IMR-90 (cell line): ENCODE results near the gene OGFOD3. TPM values are rescaled to one million over a fixed set of nuclear protein-coding genes. Genes with fewer than 3 reads are reported as not detected.

Source experiments
- ATAC-seq: fragments of 200-7000 bp; cut with Tn5 transposase; 2 replicates; pipeline ENCODE4 v1.9.1; 2020; ENCODE audit warnings: low read depth, mild to moderate bottlenecking, moderate library complexity
- BruUV-seq: library from RNA; stranded (reverse); fragments of 400-500 nt; replicated peaks from 2 replicates; lab custom pipeline; 2021; lab: Mats Ljungman, UMichigan
- CTCF ChIA-PET: fragments of 300-600 bp; formaldehyde crosslinking; extraction: SDS; loops from one replicate; lab custom pipeline; 2021; ENCODE audit warnings: antibody characterized with exemption; lab: Yijun Ruan, JAX
- POLR2A ChIA-PET: fragments of 300-600 bp; sonication (Branson Sonifier 250); formaldehyde crosslinking; loops from one replicate; lab custom pipeline; 2022; ENCODE audit warnings: antibody characterized with exemption; ENCODE audit not compliant: unreplicated experiment; lab: Charles Lee
- DNase-seq: peaks from one replicate; pipeline ENCODE4 v3.0.0; 2013
- H2AFZ ChIP-seq: replicated peaks from 2 replicates; pipeline ENCODE3; 2013; ENCODE audit warnings: low read length, mild to moderate bottlenecking; ENCODE audit not compliant: poor library complexity
- H2AK5ac ChIP-seq: 2 replicates; pipeline ENCODE4 v1.6.1; 2013; ENCODE audit warnings: low read depth, low read length, inconsistent platforms
- H2AK9ac ChIP-seq: replicated peaks from 2 replicates; pipeline ENCODE3; 2013; ENCODE audit warnings: mild to moderate bottlenecking, low read depth, low read length, moderate library complexity; ENCODE audit not compliant: poor library complexity
- H2BK120ac ChIP-seq: 2 replicates; pipeline ENCODE4 v1.6.1; 2013; ENCODE audit warnings: low read depth, low read length, inconsistent platforms
- H2BK15ac ChIP-seq: 3 replicates; pipeline ENCODE4 v1.6.1; 2013; ENCODE audit warnings: low read depth, low read length, inconsistent platforms
- H2BK20ac ChIP-seq: 2 replicates; pipeline ENCODE4 v1.6.1; 2013; ENCODE audit warnings: low read depth, mild to moderate bottlenecking, inconsistent platforms, low read length, moderate library complexity
- H2BK5ac ChIP-seq: 2 replicates; pipeline ENCODE4 v1.6.1; 2013; ENCODE audit warnings: mild to moderate bottlenecking, low read depth, low read length, inconsistent platforms; ENCODE audit not compliant: poor library complexity, severe bottlenecking
- H3K14ac ChIP-seq: replicated peaks from 2 replicates; pipeline ENCODE4 v1.6.1; 2013; ENCODE audit warnings: low read depth, low read length, inconsistent platforms
- H3K18ac ChIP-seq: 2 replicates; pipeline ENCODE4 v1.6.1; 2013; ENCODE audit warnings: low read depth, low read length, control low read depth
- H3K23ac ChIP-seq: 2 replicates; pipeline ENCODE4 v1.6.1; 2013; ENCODE audit warnings: low read depth, low read length, inconsistent platforms
- H3K27ac ChIP-seq: 2 replicates; pipeline ENCODE4 v1.5.1; 2013; ENCODE audit warnings: mild to moderate bottlenecking, control low read depth, low read length; ENCODE audit not compliant: insufficient read depth
- H3K27me3 ChIP-seq: 2 replicates; pipeline ENCODE4 v1.6.1; 2013; ENCODE audit warnings: low read length; ENCODE audit not compliant: control insufficient read depth, insufficient read depth
- H3K36me3 ChIP-seq: 2 replicates; pipeline ENCODE4 v1.6.1; 2013; ENCODE audit warnings: low read length, mixed read lengths; ENCODE audit not compliant: control insufficient read depth, insufficient read depth
- H3K4ac ChIP-seq: 2 replicates; pipeline ENCODE4 v1.6.1; 2013; ENCODE audit warnings: low read depth, low read length, inconsistent platforms
- H3K4me1 ChIP-seq: 2 replicates; pipeline ENCODE4 v1.6.1; 2013; ENCODE audit warnings: low read length, mixed read lengths; ENCODE audit not compliant: control insufficient read depth, insufficient read depth
- H3K4me2 ChIP-seq: 2 replicates; pipeline ENCODE4 v1.6.1; 2013; ENCODE audit warnings: low read depth, mild to moderate bottlenecking, control low read depth, low read length, moderate library complexity
- H3K4me3 ChIP-seq: 2 replicates; pipeline ENCODE4 v1.5.1; 2013; ENCODE audit warnings: low read depth, mild to moderate bottlenecking, control low read depth, low read length, moderate library complexity; ENCODE audit not compliant: insufficient read depth
- H3K56ac ChIP-seq: 2 replicates; pipeline ENCODE4 v1.6.1; 2013; ENCODE audit warnings: low read length, inconsistent platforms; ENCODE audit not compliant: insufficient read depth; ENCODE audit errors: extremely low read depth
- H3K79me1 ChIP-seq, 2 experiments: 2 replicates each; pipeline ENCODE4 v1.6.1; 2013; ENCODE audit warnings: low read length in 2 of 2, inconsistent platforms in 1 of 2, low read depth in 1 of 2
- H3K9ac ChIP-seq: 2 replicates; pipeline ENCODE4 v1.6.1; 2013; ENCODE audit warnings: low read depth, low read length, control low read depth
- H3K9me1 ChIP-seq: 2 replicates; pipeline ENCODE4 v1.6.1; 2013; ENCODE audit warnings: low read length, inconsistent platforms; ENCODE audit not compliant: insufficient read depth
- H3K9me3 ChIP-seq: 2 replicates; pipeline ENCODE4 v1.6.1; 2013; ENCODE audit warnings: low read length; ENCODE audit not compliant: control insufficient read depth, insufficient read depth
- H4K20me1 ChIP-seq: 2 replicates; pipeline ENCODE4 v1.6.1; 2013; ENCODE audit warnings: low read length, inconsistent platforms; ENCODE audit not compliant: insufficient read depth
- H4K5ac ChIP-seq: 2 replicates; pipeline ENCODE4 v1.6.1; 2013; ENCODE audit warnings: mild to moderate bottlenecking, low read depth, low read length, control low read depth
- H4K8ac ChIP-seq, 2 experiments: 2 replicates each; pipeline ENCODE4 v1.6.1; 2013; ENCODE audit warnings: low read depth in 2 of 2, low read length in 2 of 2, control low read depth in 1 of 2, inconsistent platforms in 1 of 2
- H4K91ac ChIP-seq: 2 replicates; pipeline ENCODE4 v1.6.1; 2013; ENCODE audit warnings: low read depth, low read length, inconsistent platforms; ENCODE audit not compliant: insufficient read depth
- BHLHE40 ChIP-seq: fragments of 150-350 bp; IDR thresholded peaks from 2 replicates; pipeline ENCODE4 v1.6.1; 2016; ENCODE audit warnings: mild to moderate bottlenecking, low read depth, low read length
- ELK1 ChIP-seq: fragments of 150-350 bp; IDR thresholded peaks from 2 replicates; pipeline ENCODE4 v1.6.1; 2016; ENCODE audit warnings: low read depth, mild to moderate bottlenecking, low read length, moderate library complexity, borderline replicate concordance
- FOS ChIP-seq: fragments of 150-350 bp; IDR thresholded peaks from 2 replicates; pipeline ENCODE4 v1.6.1; 2016; ENCODE audit warnings: low read depth, low read length
- MAZ ChIP-seq: IDR thresholded peaks from 2 replicates; pipeline ENCODE4 v1.6.1; 2012; ENCODE audit warnings: low read depth, mild to moderate bottlenecking, low read length, improper control_type of control experiment, moderate library complexity, borderline replicate concordance
- NFE2L2 ChIP-seq: fragments of 150-350 bp; IDR thresholded peaks from 2 replicates; pipeline ENCODE4 v1.6.1; 2016; ENCODE audit warnings: low read depth, mild to moderate bottlenecking, low read length
- POLR2A ChIP-seq: IDR thresholded peaks from 2 replicates; pipeline ENCODE4 v1.6.1; 2012; ENCODE audit warnings: mild to moderate bottlenecking, low read depth, low read length
- RAD21 ChIP-seq: IDR thresholded peaks from 2 replicates; pipeline ENCODE4 v1.6.1; 2012; ENCODE audit warnings: low read length, improper control_type of control experiment
- RCOR1 ChIP-seq: IDR thresholded peaks from 2 replicates; pipeline ENCODE4 v1.6.1; 2012; ENCODE audit warnings: mild to moderate bottlenecking, low read length, improper control_type of control experiment; ENCODE audit not compliant: insufficient replicate concordance
- SMC3 ChIP-seq: fragments of 150-350 bp; IDR thresholded peaks from 2 replicates; pipeline ENCODE4 v1.6.1; 2016; ENCODE audit warnings: low read depth, mild to moderate bottlenecking, antibody characterized with exemption, low read length, moderate library complexity
- WGBS, 2 experiments: methylation state at CpG; one replicate each; pipeline versions ENCODE4 v1.1.5 to v1.1.7; 2013; ENCODE audit warnings: missing lambda C conversion rate in 2 of 2; ENCODE audit not compliant: insufficient read length in 1 of 2; ENCODE audit errors: extremely low coverage in 2 of 2; 5-methylcytosine and 5-hydroxymethylcytosine counted together
- dilution Hi-C: fragments of 300-500 bp; cut with HindIII; formaldehyde crosslinking; loops from one replicate; pipeline ENCODE4 v1.14.3; 2018; ENCODE audit warnings: low sequenced_read_pairs; ENCODE audit not compliant: unreplicated experiment
- in situ Hi-C: fragments of 300-500 bp; cut with MboI; formaldehyde crosslinking; loops from 3 replicates; pipeline ENCODE4 v1.14.3; 2019; ENCODE audit warnings: low sequenced_read_pairs, inconsistent platforms, mixed read lengths
- intact Hi-C: fragments of 100-400 bp; cut with micrococcal nuclease; formaldehyde crosslinking; loops from 2 replicates; pipeline ENCODE4 v1.10.0; 2022
- polyA plus RNA-seq, 3 experiments: library from polyadenylated mRNA; depleted of rRNA; stranded (reverse); fragments of >200 nt; gene quantifications; 2 replicates each; pipeline ENCODE4 v1.2.3, GENCODE V29; 2012; ENCODE audit warnings: low replicate concordance in 1 of 3
- total RNA-seq: library from RNA; depleted of rRNA; stranded (reverse); fragments of >200 nt; gene quantifications from 2 replicates; pipeline ENCODE4 v1.2.3, GENCODE V29; 2012

OGFOD3 gene
- total and polyA plus RNA-seq, 2 of the 4 experiments (the other 2 are of a cell fraction): 25.3 to 33.4 TPM

DNA sequence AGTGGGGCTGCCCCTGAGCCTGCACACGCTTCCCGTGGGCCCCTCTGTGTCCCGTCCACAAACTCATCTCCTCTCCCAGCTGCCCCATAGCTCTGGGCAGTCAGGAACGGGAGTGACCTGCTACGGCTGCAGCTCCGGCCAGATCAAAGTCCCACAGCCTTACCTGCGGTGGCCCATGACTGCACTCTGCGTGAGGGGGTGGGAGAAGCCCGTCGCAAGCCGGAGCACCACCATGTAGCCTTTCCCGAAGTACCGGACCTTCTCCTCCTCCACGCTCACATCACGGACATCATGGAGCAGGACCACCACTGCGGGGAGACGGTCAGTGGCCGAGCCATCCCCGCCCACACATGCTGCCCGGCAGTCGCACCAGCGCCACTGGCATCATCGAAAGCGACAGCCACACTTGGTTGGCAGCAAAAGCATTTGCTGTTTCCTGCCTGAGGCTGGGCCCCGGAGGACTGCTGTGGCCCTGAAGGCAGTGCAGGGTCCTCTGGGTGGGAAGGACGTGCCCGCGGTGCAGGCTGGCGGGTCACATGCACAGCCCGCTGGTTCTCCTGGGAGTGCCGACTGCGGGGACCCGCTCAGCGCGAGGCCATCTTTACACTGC is 26.0 kb upstream of the OGFOD3 start:
- H3K18ac ChIP-seq: no peak overlapping the region
- no peak overlapping the region for H2BK20ac ChIP-seq
- no TSS peak for BruUV-seq
- TF ChIP-seq POLR2A (no peak), FOS (no peak), MAZ (no peak), SMC3 (no peak), BHLHE40 (no peak), ELK1 (no peak), RCOR1 (no peak), RAD21 (no peak), NFE2L2 (no peak)
- peaks cover 3% of the 10 kb centered on the region; the same call in 1 of the 2 replicates for H3K4me1 ChIP-seq
- peaks cover 9 to 32% of the 10 kb centered on the region in 2 experiments for H3K79me1 ChIP-seq
- no peak for ATAC-seq
- H4K5ac ChIP-seq: no peak overlapping the region
- H3K14ac ChIP-seq: no peak overlapping the region
- H3K56ac ChIP-seq: no peak overlapping the region
- H3K9ac ChIP-seq: no peak overlapping the region
- no peak overlapping the region for H3K4me2 ChIP-seq
- CTCF ChIA-PET: no interaction called here
- no peak overlapping the region for H2BK15ac ChIP-seq
- H2BK5ac ChIP-seq: no peak overlapping the region
- intact Hi-C loops (no loop called here), dilution Hi-C loops (no loop called here), in situ Hi-C loops (no loop called here)
- DNase-seq: no peak
- no peak overlapping the region for H3K27ac ChIP-seq
- H2AFZ ChIP-seq: peak overlapping the region; percentile 32
- peaks cover 5% of the 10 kb centered on the region; the same call in 1 of the 2 replicates for H3K9me1 ChIP-seq
- H2AK9ac ChIP-seq: peak overlapping the region; percentile 55
- no peak overlapping the region for H4K91ac ChIP-seq
- H3K4ac ChIP-seq: no peak overlapping the region
- no peak overlapping the region for H2BK120ac ChIP-seq
- H3K36me3 ChIP-seq: peaks cover 45% of the 10 kb centered on the region
- H3K23ac ChIP-seq: no peak overlapping the region
- peaks cover 18% of the 10 kb centered on the region for H4K20me1 ChIP-seq
- 97% methylated on average over 32 of the region's 35 CpGs; no CpG with 5 or more reads in 1 of the 2 experiments for WGBS, 2 experiments
- no peak overlapping the region for H3K4me3 ChIP-seq
- POLR2A ChIA-PET: no interaction called here
- H3K9me3 ChIP-seq: no peaks in the 10 kb centered on the region
- no peak overlapping the region for H4K8ac ChIP-seq
- no peak overlapping the region for H2AK5ac ChIP-seq
- no peaks in the 10 kb centered on the region for H3K27me3 ChIP-seq
